Measurements from ENCODE around the gene AATF.

AATF gene

DNA sequence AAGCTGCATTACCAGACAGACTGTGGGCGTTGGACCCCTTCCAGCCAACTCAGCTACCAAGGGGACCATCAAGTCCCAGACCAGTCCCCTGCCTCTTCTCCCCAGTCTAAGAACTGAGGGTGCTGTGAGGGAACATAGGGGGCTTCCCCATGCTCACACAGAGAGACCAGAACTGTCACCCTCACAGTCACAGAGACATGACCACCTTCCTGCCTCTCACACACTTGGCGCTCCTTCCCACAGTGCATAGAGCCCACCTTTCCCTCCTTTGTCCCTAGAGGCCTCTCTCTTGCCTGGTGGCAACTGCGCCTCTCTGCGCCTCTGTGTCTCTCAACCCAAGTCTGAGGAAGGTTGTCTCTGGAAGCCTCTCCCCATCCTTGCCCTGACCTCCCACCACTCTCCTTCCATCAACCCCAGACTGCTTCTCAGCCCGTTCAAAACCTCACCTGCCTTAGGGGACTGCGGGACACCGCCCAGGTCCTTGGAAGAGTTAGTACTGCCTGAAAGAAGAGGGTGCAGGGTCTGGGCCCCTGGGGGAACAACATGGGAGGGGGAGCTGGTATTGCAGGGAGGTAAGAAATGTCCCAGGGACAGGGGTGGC, 17.6 kb upstream of the AATF start:
- no peak for DNase-seq (ENCODE audit: low read depth)

DNA sequence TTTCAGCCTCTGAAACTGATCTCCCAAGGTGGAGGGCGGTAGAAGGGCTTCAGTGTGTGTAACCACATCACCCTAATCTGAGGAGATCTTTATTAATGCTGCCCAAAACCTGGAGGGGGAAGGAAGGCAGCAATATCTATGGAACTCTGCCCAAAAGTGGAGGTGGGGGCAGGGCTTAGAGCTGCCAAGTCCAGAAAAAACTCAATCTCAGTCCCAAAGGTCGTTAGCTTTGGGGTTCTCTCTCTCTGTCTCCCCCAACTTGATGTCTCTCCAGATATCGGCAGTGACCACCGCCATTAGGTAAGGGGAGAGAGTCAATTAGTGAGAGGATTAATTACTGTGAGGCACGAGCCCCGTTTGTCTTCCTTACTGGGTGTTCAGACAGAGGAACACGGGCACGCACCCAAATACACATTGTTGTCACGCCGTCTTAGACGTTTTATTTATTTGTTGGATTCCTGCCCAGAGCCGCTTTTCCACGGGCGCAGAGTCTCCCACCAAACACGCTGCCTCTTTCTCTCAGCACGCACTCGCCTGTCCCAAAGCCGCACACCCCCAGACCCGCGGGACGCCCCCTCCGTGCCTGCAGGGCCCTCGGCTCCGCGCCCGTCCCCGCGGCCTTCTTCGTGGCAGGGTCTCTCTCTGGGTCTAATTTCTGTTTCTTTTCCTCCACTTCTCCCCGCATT, 16.9 kb upstream of the AATF start:
- DNase-seq (ENCODE audit: low read depth), result no peak

DNA sequence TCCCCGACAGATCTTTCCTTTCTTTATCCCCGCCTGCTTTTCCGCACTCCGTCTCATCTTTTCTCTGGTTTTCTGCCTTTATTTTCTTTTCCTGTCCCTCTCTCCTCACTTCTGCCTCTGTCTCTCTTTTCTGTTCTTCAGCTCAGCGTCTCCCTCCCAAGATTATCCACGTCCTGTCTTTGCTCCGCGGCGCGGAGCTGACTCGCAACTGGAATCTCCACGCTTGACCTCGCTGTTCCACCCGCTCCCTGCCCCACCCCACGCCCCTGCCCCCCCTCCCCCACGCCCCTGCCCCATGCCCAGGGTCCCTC, 16.4 kb upstream of the AATF start:
- DNase-seq (ENCODE audit: low read depth), result no peak

DNA sequence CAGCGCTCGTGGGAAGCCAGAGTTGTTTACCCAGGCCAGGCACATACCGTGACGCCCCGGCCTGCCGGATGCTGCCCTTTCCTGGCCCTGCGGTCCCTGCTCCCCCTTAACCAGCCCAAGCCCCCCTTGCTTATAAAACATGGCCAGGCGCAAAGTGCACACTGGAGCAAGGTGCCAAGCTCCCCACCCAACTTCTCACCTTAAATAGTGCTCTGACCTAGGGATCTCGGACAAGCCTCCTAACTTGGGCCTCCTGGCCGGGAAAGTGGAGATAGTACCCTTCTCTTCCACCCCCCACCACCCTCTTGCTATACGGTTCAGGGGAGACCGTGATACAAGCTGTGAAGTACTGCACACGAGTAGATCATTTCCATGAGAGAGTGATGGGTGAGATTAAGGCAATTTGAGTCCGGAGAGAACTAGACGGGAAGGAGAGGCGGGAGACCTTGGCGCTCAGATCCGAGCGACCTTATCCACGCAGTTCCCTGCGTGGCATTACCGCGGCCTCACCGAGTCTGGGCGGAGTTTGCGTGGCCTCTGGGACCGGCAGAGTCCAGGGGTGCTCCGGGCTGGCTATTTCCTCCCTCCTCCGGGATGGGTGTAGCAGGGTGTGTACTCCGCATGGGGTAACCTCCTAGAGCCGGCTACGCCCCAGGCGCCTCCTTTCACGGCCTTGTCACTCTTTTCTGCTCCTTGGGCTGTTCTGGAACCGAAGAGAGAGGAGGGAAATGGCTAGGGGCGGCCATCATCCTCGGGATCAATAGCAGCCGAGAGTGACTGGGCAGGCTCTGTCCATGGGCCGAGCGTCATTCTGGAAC, 15.9 kb upstream of the AATF start:
- DNase-seq (ENCODE audit: low read depth), result no peak

DNA sequence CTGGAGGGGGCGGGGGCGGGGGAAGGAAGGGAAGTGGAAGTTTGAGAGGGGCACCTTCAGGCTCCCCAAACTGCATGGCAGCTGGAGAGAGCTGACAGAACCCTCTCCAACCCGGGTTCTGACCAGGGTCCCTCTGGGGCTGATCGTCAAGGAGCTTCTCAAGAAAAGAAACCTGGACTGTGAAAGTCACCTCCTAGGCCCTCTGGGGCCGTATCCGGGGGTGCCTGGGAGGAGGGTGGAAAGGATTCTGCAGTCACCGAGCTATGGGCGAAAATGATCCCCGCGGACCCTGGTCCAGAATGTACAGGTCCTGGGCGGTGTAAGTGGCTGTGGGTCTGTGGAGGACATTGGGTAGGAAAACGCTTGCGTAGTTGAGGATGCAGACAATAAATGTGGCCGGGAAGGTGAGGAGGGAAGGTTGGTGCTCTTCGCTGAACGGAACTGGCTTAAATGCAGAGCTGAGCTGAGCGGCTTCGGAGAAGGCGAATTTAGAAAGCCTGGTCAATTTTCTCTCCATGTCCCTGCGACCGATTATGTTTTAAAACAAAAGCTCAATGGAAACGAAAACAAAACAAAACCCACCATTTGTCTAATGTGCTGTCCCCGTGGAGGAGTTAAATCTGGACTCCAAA, 15.1 kb upstream of the AATF start:
- no peak for DNase-seq (ENCODE audit: low read depth)

DNA sequence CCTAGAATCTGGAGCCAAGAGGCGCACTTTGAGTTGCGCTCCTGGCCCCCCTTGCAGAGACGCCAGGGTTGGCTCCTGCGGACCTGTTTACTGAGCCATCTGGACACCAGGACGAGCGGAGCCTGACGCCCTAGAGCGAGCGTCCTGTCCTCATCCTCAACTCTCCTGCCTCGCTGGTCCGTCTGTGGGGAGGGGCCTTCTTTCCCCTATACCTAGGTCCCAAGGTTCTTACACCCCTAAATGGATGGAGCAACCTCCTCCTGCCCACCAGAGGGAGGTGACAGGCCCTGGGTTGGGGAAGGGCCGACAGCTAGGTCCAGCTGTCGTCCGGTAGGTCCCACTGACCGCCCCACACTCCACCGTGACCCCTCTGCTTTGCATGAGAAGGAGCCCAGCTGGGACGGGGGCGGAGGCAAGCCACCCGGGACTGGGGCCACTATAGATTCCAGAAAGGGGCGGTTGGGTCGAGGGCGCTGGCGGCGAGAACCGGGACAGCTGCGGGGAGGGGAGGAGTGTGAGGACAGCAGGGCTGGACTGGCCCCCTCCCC, 14.5 kb upstream of the AATF start:
- no peak for DNase-seq (ENCODE audit: low read depth)

DNA sequence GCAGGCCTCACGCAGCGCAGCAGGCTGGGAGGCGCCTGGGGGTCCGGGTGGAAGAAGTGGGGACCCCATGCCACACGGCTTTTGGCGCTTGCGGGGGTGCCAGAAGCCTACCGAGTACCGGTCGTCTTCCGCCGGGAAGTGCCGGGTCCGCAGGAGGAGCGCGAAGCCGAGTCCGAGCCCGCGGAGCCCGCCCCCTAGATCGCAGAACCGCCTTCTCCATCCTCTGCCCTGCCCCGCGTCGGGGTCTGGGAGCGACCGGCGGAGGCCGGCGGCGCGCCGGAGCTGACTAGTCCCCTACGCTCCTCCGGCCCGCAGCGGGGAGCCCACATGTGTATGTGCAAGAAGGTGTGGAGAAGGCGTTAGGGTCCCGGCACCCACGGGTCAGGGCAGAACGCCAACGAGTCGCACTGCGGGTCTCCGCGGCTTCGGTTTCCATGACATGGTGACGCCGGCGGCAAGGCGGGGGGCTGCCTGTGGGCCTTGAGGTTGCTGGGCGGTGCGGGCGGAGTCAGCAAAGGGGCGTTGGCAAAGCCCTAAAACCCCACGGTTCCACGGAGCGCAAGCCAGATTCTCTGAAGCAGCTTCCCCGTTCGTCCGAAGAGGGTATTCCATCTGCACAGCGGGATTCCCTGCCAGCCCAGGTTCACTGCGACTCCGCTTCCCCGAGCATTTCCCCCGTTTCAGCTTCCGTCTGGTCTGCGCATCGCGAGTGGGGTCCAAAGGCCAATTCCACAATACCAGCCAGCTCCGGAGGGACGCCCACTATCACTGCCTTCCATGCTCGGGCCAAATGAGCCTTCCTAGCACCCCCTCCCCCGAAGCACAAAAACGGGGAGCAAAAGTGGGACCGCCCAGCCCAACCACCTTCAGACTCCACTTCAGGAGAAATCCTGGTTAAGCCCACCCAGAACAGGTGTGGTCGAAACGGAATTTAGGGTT, 13.8 kb upstream of the AATF start:
- no peak for DNase-seq (ENCODE audit: low read depth)

DNA sequence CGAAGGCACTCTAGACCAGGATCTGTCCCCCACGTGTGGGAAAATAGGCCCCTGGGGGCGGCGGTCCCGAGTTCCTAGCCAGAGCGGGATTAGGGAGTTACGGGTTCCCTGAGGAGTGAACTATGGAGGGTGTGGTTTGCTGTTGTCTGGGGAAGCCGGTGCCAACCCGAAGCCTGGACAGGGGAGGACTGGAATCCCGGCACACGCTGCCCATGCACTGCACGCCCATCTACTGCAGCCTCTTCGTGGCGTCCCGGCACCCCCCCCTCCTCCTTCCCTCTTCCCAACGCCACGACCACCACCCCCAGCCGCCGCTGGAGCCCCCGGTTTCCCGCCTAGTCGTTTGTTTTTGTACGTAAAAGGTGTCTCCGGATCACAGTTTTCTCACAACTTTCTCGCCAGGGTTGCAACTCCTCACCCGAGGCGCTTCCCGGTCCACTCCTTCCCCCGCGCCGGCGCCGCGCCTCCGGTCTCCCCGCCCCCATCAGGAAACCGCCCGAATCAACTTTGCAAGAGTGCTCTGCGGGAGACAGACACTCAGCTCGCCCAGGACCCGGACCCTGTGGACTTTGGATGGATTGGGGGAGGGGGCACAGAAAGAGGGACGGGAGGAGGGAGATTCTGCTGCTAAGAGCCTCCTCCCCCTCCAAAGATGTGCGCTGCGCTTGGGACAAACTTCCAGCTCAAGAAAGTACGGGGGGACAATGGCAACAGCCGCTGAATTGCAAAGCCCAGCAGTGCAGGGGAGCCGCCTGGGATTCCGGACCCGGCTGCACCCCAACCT, 12.9 kb upstream of the AATF start:
- DNase-seq (ENCODE audit: low read depth), result no peak

DNA sequence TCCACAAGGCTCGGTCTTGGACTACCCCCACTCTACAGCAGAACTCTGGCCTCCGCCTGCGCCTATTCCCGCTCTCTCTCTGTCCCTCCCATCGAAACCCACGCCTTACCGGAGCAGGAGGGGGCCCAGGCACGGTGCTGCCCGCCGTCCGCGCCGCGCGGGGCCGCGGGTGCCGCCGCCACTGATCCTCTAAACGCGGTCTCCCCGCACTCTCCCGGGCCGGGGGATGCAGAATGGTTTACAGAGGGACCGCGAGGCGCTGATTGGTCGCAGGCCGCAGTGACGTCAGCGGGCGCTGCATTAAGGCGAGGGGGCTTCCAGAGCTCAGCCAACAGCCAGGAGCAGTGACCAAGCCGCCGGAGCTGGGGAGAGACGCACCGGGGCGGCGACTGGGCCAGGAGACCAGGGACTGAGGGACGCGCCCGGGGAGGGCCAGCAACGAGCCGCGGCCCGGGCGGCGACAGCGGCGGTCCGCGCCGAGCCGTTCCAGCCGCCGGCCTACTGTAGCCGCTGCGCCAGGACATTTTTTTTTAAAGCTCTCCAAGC, 12.2 kb upstream of the AATF start:
- DNase-seq (ENCODE audit: low read depth), result no peak

DNA sequence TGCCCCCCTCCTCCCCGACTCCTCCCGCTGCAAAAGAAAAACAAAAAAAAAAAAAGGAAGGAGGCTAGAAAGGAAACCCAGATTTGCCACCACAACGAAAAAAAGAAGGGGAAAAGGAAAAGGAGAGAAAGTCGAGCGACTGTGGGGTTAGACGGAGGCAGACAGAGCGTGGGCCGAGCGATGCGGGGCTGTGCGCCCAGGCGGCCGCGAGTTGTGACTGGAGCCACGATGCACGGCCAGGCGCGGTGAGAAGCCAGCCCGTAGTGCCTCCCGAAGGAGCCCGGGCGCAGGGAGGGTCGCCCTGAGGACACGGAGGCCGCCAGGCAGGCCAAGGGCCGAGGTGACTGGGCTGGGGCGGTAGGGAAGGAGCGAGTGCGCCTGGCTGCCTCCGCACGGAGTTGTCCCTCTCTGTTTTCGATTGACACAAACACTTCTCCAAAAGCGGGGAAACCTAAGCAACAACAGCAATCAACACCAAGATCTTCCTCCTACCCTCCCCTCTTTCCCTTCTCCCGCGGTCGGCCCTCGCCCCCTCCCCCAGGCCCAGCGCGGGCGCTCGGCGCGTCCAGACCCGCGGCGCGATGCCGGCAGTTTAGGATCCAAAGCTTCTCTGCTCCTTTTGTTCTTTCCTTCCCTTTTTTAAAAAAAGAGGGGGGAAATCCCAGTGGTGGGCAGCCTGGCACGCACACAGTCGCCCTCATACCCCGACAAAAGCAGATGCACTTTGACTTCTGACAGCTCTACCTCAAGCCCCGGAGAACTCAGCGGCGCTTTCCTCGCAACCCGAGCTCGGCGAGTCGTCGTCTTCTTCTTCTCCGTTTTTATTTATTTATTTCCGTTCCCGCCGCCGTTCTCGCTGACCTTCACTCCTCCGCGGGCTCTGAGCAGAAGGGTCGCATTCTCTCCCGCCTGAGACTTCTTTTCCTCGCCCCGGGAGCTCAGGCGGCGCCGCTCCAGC, 11.5 kb upstream of the AATF start, which contains the start of gene LHX1:
TSS of gene LHX1 (plus strand) at position 475 of the 958 bp plus-strand sequence. CDS start 723 bp downstream, outside the sequence.
- no peak for DNase-seq (ENCODE audit: low read depth)

DNA sequence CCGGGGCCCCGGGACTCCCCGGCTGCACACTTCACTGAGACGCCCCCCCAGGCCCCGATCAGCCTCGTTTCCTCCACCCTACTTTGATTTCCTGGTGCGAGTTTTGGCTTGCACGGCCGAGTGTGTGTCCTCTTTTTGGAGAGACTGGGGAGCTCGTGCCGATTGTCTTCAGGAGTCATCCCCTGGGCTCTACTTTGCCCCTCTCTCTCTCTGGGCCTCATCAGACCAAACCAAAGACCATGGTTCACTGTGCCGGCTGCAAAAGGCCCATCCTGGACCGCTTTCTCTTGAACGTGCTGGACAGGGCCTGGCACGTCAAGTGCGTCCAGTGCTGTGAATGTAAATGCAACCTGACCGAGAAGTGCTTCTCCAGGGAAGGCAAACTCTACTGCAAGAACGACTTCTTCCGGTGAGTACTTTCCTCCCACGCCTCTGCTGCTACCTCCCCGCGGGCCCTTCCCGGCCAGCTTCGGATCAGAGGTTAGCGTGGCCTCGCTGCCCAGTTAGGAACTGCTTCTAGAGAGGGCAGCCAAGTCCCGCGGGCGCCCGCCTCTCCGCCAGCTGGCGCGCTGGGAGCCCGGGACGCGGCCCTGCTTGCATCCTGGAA, 10.7 kb upstream of the AATF start:
- DNase-seq (ENCODE audit: low read depth), result no peak

DNA sequence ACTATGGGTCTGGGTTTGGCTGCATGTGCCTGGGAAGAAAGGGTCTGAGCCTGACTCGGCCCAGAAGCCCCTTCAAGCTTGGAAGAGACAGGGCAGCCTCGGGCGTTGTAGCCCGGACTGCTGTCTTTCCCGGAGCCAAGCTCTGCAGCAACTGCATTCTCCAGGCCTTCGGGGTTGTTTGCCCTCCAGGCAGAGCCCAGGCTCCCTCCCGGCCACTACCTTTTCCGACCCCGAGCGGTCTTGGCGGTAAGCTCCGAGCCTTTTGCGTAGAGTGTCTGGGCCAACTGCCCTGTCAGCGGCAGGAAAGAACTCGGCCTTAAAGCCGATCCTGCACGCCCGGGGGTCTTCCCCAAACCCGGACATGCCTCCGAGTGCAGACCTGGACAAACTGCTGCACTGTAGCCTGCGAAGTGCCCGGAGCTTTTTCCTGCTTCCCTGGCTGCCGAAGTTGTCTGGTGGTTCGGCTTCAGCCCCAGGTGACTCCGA, 10.1 kb upstream of the AATF start:
- DNase-seq (ENCODE audit: low read depth), result no peak

DNA sequence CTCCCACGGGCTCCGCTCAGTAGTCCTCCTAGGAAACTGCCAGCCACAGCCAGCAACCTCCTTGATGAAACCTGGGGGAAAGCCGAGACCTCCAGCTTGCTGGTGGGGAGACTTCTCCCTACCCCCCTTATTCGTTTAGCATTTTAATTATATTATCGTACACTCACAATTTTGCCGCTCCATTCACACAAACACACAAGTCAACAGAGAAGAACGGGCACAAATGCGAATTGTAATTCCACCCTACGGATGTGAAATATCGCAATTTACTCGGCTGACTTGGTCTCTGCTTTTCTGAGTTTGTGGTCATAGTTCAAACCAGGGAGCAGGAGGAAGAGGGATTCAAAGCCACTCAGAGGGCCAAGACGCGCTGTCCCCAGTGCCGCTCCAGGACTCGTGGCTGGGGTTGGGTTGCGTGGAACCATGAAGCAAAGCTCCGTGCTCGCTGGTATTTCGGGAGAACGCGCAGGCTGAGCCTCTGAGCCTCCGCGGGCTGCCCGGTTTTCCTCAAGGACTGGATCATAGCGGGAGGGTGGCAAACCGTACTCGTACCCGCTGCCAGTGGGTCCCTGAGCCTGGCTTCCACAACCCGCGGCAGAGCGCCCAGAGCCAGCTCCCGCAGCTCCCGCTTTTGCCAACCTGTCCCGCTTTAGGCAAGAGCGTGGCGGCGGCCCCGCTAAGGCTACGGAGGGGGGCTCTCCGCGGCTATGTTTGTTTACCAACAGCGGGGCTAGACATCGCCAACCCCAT, 9.5 kb upstream of the AATF start:
- DNase-seq (ENCODE audit: low read depth), result no peak

DNA sequence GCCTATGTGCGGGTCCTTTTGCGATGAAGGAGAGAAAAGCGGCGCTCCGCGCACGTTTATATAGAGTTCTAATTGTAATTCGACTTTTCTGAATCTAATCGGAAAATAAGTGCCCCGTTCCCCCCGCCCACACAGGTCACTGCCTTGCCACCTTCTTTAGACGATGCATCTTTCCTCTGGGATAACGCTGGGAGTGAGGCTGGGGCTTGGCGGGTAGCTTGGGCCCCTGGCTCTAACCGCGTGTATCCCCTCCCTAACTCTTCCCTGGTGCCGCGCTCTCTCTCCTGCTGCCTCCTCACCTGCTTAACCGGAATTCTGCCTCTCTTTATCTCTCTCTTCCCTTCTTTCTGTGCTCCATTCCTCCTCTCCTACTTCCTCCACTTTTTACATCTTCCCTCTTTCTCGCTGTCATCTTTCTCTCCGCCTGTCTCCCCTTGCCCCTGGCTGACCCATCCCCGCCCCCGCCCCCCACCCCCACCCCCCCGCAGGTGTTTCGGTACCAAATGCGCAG, 8.9 kb upstream of the AATF start:
- DNase-seq (ENCODE audit: low read depth), result no peak

DNA sequence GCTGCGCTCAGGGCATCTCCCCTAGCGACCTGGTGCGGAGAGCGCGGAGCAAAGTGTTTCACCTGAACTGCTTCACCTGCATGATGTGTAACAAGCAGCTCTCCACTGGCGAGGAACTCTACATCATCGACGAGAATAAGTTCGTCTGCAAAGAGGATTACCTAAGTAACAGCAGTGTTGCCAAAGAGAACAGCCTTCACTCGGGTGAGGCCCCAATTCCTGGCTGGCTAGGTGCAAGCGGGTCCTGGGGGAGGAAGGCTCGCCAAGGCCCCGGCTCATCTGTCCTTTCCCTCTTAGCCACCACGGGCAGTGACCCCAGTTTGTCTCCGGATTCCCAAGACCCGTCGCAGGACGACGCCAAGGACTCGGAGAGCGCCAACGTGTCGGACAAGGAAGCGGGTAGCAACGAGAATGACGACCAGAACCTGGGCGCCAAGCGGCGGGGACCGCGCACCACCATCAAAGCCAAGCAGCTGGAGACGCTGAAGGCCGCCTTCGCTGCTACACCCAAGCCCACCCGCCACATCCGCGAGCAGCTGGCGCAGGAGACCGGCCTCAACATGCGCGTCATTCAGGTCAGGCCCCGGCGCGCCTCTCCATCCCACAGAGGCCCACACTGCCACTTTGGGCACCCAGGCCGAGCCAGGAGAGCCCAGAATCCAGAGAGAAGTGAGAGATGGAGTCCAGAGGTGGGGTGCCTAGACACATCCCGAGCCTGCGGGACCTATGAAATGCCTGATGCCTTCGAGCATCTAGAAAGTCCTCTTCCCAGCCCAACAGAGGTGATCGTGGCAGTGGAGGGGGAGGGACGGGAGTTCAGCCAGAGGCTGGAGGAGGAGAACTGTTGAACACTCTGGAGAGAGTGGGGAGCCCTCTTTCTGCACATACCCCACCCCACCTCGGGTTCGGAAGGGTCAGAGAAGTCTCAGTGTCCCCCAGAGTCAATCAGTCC, 8.2 kb upstream of the AATF start:
- no peak for DNase-seq (ENCODE audit: low read depth)

DNA sequence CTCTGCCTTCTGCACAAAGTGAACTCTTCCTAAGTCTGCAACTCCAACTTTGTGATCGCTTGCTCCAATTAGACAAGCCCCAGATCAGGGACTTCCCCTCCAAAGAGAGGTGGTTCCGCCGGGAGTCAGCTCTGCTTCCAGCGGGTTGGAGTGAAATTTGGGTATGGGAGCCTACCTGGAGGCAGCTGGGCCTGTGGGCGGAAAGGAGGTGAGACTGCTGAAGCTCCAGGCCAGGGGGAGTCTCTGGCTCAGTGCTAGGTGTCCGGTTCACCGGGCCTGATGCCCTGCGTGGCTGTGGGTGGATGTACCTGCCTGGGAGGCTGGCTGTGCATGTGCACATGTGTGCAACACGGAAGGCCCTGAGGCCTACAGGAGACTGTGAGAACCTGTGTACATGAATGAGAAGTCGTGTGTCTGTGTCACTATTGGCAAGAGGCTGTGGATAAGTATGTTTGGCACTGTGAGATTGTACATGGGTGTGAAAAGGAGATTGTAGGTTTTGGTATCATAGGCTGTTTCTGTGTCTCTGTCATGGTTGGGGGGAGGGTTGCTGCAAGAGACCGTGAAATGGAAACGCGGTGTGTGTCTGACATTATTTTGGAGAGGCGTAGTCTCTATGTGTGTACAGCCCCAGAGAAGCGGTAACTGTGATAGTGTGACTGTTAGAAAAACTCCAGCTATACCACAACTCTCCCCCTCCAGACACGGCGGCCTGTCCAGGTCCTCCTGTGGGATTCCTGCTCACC, 7.3 kb upstream of the AATF start:
- no peak for DNase-seq (ENCODE audit: low read depth)
